A673 (cell line): Measurements from ENCODE around the gene TAL1.

Source experiments
- EZH2 ChIP-seq: fragments of 200-600 bp; sonication (generic); IDR thresholded peaks from 2 replicates; pipeline ENCODE4 v1.6.1; 2017; ENCODE audit warnings: borderline replicate concordance, low read depth, mild to moderate bottlenecking, mixed read lengths, antibody characterized with exemption, low read length; ENCODE audit not compliant: poor library complexity, severe bottlenecking
- TF ChIP-seq, protein P1 (sequence below): fragments of 300-800, 200-600 bp; sonication (generic); conservative IDR thresholded peaks from 2 replicates; pipeline ENCODE4 v1.5.1; 2017; ENCODE audit warnings: low read depth, mild to moderate bottlenecking, antibody characterized with exemption, low read length, moderate library complexity, mixed read lengths

DNA sequence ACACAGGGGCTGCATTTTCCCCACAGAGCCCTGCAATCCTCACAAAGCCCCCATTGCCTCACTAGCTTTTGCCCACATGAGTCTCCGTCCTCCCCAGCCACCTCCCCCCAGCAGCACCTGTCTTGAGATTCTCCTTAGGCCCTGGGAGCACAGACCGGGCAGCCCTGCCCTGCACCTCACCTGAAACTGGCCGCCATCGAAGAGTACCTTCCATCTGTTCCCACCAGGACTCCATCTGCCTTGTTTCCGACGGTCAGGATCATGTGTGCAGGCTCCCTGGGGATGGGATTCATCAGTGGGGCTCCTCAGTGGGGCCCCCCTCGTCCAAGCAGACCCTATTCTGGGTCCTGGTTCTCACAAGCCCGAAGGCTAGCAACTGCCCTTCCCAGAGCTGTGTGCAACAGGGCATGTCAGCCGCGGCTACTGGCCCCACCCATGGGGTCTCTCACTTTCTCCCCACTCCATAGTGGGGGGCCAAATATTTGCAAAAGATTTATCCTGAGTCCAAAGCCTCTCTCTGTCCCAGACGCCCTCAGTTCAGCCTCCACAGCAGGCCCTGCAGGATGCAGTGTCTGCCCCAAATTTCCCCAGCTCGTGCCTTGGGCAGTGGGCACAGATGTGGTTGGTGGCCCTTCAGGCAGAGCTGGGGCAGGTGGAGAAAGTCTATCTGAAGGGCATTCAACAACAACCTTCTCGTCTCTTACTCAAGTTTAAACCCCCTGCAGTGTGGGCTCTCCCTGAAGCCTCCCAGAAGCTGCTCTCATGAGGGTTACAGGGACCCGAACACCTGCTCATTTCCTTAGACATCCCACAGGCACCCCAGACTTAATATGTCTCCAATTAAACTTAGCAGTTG is 47.0 kb downstream of the TAL1 start:
- TF ChIP-seq, protein P1, sequence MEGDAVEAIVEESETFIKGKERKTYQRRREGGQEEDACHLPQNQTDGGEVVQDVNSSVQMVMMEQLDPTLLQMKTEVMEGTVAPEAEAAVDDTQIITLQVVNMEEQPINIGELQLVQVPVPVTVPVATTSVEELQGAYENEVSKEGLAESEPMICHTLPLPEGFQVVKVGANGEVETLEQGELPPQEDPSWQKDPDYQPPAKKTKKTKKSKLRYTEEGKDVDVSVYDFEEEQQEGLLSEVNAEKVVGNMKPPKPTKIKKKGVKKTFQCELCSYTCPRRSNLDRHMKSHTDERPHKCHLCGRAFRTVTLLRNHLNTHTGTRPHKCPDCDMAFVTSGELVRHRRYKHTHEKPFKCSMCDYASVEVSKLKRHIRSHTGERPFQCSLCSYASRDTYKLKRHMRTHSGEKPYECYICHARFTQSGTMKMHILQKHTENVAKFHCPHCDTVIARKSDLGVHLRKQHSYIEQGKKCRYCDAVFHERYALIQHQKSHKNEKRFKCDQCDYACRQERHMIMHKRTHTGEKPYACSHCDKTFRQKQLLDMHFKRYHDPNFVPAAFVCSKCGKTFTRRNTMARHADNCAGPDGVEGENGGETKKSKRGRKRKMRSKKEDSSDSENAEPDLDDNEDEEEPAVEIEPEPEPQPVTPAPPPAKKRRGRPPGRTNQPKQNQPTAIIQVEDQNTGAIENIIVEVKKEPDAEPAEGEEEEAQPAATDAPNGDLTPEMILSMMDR, result no peak
- no peak for TF ChIP-seq EZH2
